Measurements from ENCODE around the gene LKAAEAR1.

GRCh38 chr20:64077094-64077493 lies 7.1 kb downstream of the LKAAEAR1 start:
- TF ChIP-seq CTCF (IDR thresholded peaks at IDR 0.05; ENCODE audit: insufficient read depth, low read depth, low read length) (no peak), EZH2 (IDR thresholded peaks at IDR 0.05; ENCODE audit: insufficient read depth, low read length) (no peak)
